Spleen (tissue), 11 donors: ENCODE measurements around the gene APOL2. TPM values are rescaled to one million over a fixed set of nuclear protein-coding genes. Genes with fewer than 3 reads are reported as not detected.

ENCODE experiments used
- DNase-seq: peaks from one replicate; pipeline ENCODE4 v3.0.0-alpha.2; 2020
- H3K27ac ChIP-seq, 8 donors: fragments of 200-600 bp; sonication (generic) in 7 of 8; 1 replicate in 4 of 8; 2 replicates in 4 of 8; pipeline versions ENCODE4 v1.5.0 to v1.8.0; 2016 to 2021; ENCODE audit warnings: inconsistent platforms in 4 of 8, mild to moderate bottlenecking in 4 of 8, moderate library complexity in 1 of 8
- H3K27me3 ChIP-seq, 7 donors: fragments of 200-600 bp; sonication (generic) in 6 of 7; replicated peaks in 1 of 7; 1 replicate in 4 of 7; 2 replicates in 3 of 7; pipeline versions ENCODE4 v1.5.0 to v1.8.0; 2016 to 2021; ENCODE audit warnings: inconsistent platforms in 3 of 7, mild to moderate bottlenecking in 1 of 7
- H3K36me3 ChIP-seq, 6 donors: fragments of 200-600 bp; sonication (generic) in 5 of 6; 1 replicate in 4 of 6; 2 replicates in 2 of 6; pipeline versions ENCODE4 v1.5.0 to v1.8.0; 2016 to 2021; ENCODE audit warnings: inconsistent platforms in 2 of 6
- H3K4me1 ChIP-seq, 6 donors: fragments of 200-600 bp; sonication (generic) in 5 of 6; 1 replicate in 3 of 6; 2 replicates in 3 of 6; pipeline versions ENCODE4 v1.5.0 to v1.8.0; 2016 to 2021; ENCODE audit warnings: inconsistent platforms in 3 of 6
- H3K4me3 ChIP-seq, 8 donors: fragments of 200-600 bp; sonication (generic) in 7 of 8; 1 replicate in 4 of 8; 2 replicates in 4 of 8; pipeline versions ENCODE4 v1.5.0 to v1.8.0; 2016 to 2021; ENCODE audit warnings: inconsistent platforms in 4 of 8, mild to moderate bottlenecking in 4 of 8, moderate library complexity in 2 of 8
- H3K9me3 ChIP-seq, 8 donors: fragments of 200-600 bp; sonication (generic) in 7 of 8; 1 replicate in 4 of 8; 2 replicates in 4 of 8; pipeline versions ENCODE4 v1.5.0 to v1.8.0; 2016 to 2021; ENCODE audit warnings: inconsistent platforms in 4 of 8
- CTCF ChIP-seq, 11 experiments: fragments of 200-600 bp in 7 of 11; fragments of 450-650 bp in 4 of 11; sonication (generic) in 4 of 11; IDR thresholded peaks in 8 of 11; conservative IDR thresholded peaks in 3 of 11; 1 replicate in 7 of 11; 2 replicates in 4 of 11; pipeline versions ENCODE4 v1.4.0 to v1.8.0; 2016 to 2021; ENCODE audit warnings: antibody characterized with exemption in 11 of 11, inconsistent platforms in 4 of 11, mild to moderate bottlenecking in 1 of 11
- POLR2A ChIP-seq, 3 donors: fragments of 450-650 bp; IDR thresholded peaks; one replicate each; pipeline ENCODE4 v1.5.1; 2017; ENCODE audit warnings: antibody characterized with exemption in 3 of 3, mild to moderate bottlenecking in 1 of 3
- POLR2AphosphoS5 ChIP-seq, 3 donors: sonication (generic); formaldehyde crosslinking; IDR thresholded peaks; one replicate each; pipeline ENCODE4 v1.5.1; 2017; ENCODE audit warnings: antibody characterized with exemption in 3 of 3
- WGBS, 5 donors: extraction: QIAGEN DNeasy Blood & Tissue Kit in 3 of 5; methylation state at CpG; one replicate each; pipeline versions ENCODE4 v1.1.5 to v1.1.7; 2013 to 2018; 5-methylcytosine and 5-hydroxymethylcytosine counted together
- intact Hi-C: fragments of 100-400 bp; cut with DNase I; formaldehyde crosslinking; loops from one replicate; pipeline ENCODE4 v1.15.0; 2023; ENCODE audit warnings: low total_unique reads
- microRNA-seq, 3 donors: library from miRNA; unstranded; fragments of <30 nt; microRNA quantifications; one replicate each; pipeline versions ENCODE4 to v1.1.0, GENCODE V29; 2019 to 2020
- polyA plus RNA-seq, 3 donors: library from polyadenylated mRNA; stranded (reverse); fragments of 200-250 nt; gene quantifications; one replicate each; pipeline ENCODE4 v1.2.1, GENCODE V29; 2013
- small RNA-seq, 4 donors: library from RNA; depleted of rRNA; stranded (forward); fragments of <200 nt; gene quantifications; one replicate each; pipeline ENCODE3, GENCODE V24; 2016
- total RNA-seq, 7 donors: library from RNA; depleted of rRNA in 3 of 7; stranded (reverse); fragments of >200 nt in 3 of 7; fragmentation: NEBNext Ultra II Directional in 4 of 7; extraction: Animal tissue kit (Norgen Biotek cat#: 25700) in 4 of 7; gene quantifications; one replicate each; pipeline versions ENCODE4 v1.1.0 to v1.2.1, GENCODE V29; 2016 to 2021
- donor health status: healthy with polysubstance abuse.
- donor health status: DM: no; HTN: no; CAD: no; lungs with moderate emphysema.
- donor health status: DM: no; HTN: no; CAD: no.
- donor health status: Bipolar disorder and iron deficiency.
- donor health status: healthy.
- donor health status: DM: no; HTN: no; CAD: no.
- donor health status: DM: yes; HTN: yes; CAD: no.

APOL2 gene
- total and polyA plus RNA-seq, 10 donors = 16.0 to 77.2 (median 57.2) TPM

GRCh38 chr22:36180928-36181327, 58.4 kb downstream of the APOL2 start:
- intact Hi-C loops = loop anchor here (10.0 kb wide), 1 partner anchor 304 kb away; the partner anchor contains the start of gene TXN2
- no peak overlapping the region for H3K27ac ChIP-seq
- peaks cover 0 to 15% (median 12%) of the 10 kb centered on the region in 6 donors for H3K4me1 ChIP-seq
- H3K36me3 ChIP-seq = no peaks in the 10 kb centered on the region
- H3K27me3 ChIP-seq = no peaks in the 10 kb centered on the region
- TF ChIP-seq CTCF (IDR thresholded peaks at IDR 0.05 in 8 of 11, conservative IDR thresholded peaks at IDR 0.05 in 3 of 11) (no peak), POLR2AphosphoS5 (IDR thresholded peaks at IDR 0.05) (no peak), POLR2A (IDR thresholded peaks at IDR 0.05) (no peak)
- 84 to 97% (median 87%) methylated on average over 6 of the region's 6 CpGs for WGBS, 5 donors
- H3K9me3 ChIP-seq = no peaks in the 10 kb centered on the region
- no peak for DNase-seq
- H3K4me3 ChIP-seq = no peak overlapping the region

GRCh38 chr22:36180038-36180880, 59.1 kb downstream of the APOL2 start:
- Histone ChIP-seq H3K27ac (no peak overlapping the region), H3K4me3 (no peak overlapping the region), H3K36me3 (no peaks in the 10 kb centered on the region), H3K9me3 (no peaks in the 10 kb centered on the region), H3K27me3 (no peaks in the 10 kb centered on the region), H3K4me1 (peaks cover 0 to 15% (median 12%) of the 10 kb centered on the region in 6 donors)
- intact Hi-C loops = loop anchor here (10.0 kb wide), 1 partner anchor 305 kb away; the partner anchor contains the start of gene TXN2
- peak; percentile 95 for DNase-seq
- TF ChIP-seq POLR2A (IDR thresholded peaks at IDR 0.05) = no peak
- peak; percentile 68 to 94 (median 90) for TF ChIP-seq CTCF (IDR thresholded peaks at IDR 0.05 in 8 of 11, conservative IDR thresholded peaks at IDR 0.05 in 3 of 11)
- TF ChIP-seq POLR2AphosphoS5 (IDR thresholded peaks at IDR 0.05) = peak in 2 of 3 donors; percentile 60 to 71
- 50 to 58% (median 54%) methylated on average over 10 to 22 of the region's 22 CpGs for WGBS, 5 donors

GRCh38 chr22:36177160-36177559, 62.2 kb downstream of the APOL2 start:
- WGBS, 5 donors = 81 to 94% (median 83%) methylated on average over 3 of the region's 3 CpGs
- H3K4me1 ChIP-seq = peaks cover 0 to 15% (median 9%) of the 10 kb centered on the region in 6 donors
- DNase-seq = no peak
- H3K27me3 ChIP-seq = no peaks in the 10 kb centered on the region
- no peak overlapping the region for H3K4me3 ChIP-seq
- TF ChIP-seq POLR2A (IDR thresholded peaks at IDR 0.05) (no peak), CTCF (IDR thresholded peaks at IDR 0.05 in 8 of 11, conservative IDR thresholded peaks at IDR 0.05 in 3 of 11) (no peak), POLR2AphosphoS5 (IDR thresholded peaks at IDR 0.05) (no peak)
- no peaks in the 10 kb centered on the region for H3K36me3 ChIP-seq
- intact Hi-C loops = no loop called here
- no peak overlapping the region for H3K27ac ChIP-seq
- no peaks in the 10 kb centered on the region for H3K9me3 ChIP-seq

Small RNAs within 50 kb of the gene (microRNA-seq; reads per million reads assigned to microRNA genes)
- gene MIR6819 = 0.28 to 1.4 (median 0.72) reads per million in 3 donors

Small RNAs within 50 kb of the gene (small RNA-seq; reads per million reads assigned to genes)
- gene MIR6819 = 0 to 0.41 (median 0) reads per million in 4 donors

Other genes starting within 250 kb of the APOL2 start
- 10 to 100 TPM; 23.2 to 39.6 (median 34.7) TPM for gene RBFOX2, start 210.7 kb downstream of the APOL2 start, total RNA-seq
- gene RBFOX2, start 210.7 kb downstream of the APOL2 start, polyA plus RNA-seq = 1 to 10 TPM; 2.6 to 8.9 (median 2.7) TPM
- 100 to 1,000 TPM in 5 of 7 donors, 10 to 100 TPM in 2; 82.7 to 146 (median 119) TPM for gene APOL3, start 78.8 kb downstream of the APOL2 start, total RNA-seq
- 10 to 100 TPM; 32.6 to 88.3 (median 49.9) TPM for gene APOL3, start 78.8 kb downstream of the APOL2 start, polyA plus RNA-seq
- 10 to 100 TPM in 2 of 7 donors, 1 to 10 TPM in 4, not detected in 1; 2.5 to 14.4 (median 4.9) TPM for gene APOL4, start 37.7 kb downstream of the APOL2 start, total RNA-seq
- 1 to 10 TPM; 3.0 to 4.0 (median 3.9) TPM for gene APOL4, start 37.7 kb downstream of the APOL2 start, polyA plus RNA-seq
- gene APOL1, start 13.6 kb upstream of the APOL2 start, total RNA-seq = 100 to 1,000 TPM in 1 of 7 donors, 10 to 100 TPM in 6; 33.3 to 108 (median 73.9) TPM
- 10 to 100 TPM in 2 of 3 donors, 1 to 10 TPM in 1; 10.0 to 24.2 (median 11.4) TPM for gene APOL1, start 13.6 kb upstream of the APOL2 start, polyA plus RNA-seq
- gene MYH9, start 148.4 kb upstream of the APOL2 start, total RNA-seq = 1,000 to 10,000 TPM in 4 of 7 donors, 100 to 1,000 TPM in 3; 575 to 1,376 (median 1,013) TPM
- 100 to 1,000 TPM in 1 of 3 donors, 10 to 100 TPM in 2; 59.8 to 166 (median 71.1) TPM for gene MYH9, start 148.4 kb upstream of the APOL2 start, polyA plus RNA-seq
- gene TXN2, start 242.1 kb upstream of the APOL2 start, total RNA-seq = 10 to 100 TPM; 52.6 to 87.1 (median 64.6) TPM
- 100 to 1,000 TPM in 1 of 3 donors, 10 to 100 TPM in 2; 70.5 to 105 (median 90.1) TPM for gene TXN2, start 242.1 kb upstream of the APOL2 start, polyA plus RNA-seq